Natural killer cell treated with Interleukin-12 subunit alpha and Interleukin-12 subunit beta and Interleukin-15 and Interleukin-18, amount 100 ng/mL, for 72 hours (primary cell): ENCODE measurements around the gene SEMA3C. TPM values are rescaled to one million over a fixed set of nuclear protein-coding genes. Genes with fewer than 3 reads are reported as not detected.

Experiments used
- ATAC-seq, 2 donors: fragments of 150-1000 bp; cut with Tn5 transposase in 1 of 2; sonication (Bioruptor Pico), chemical (Tn5 transposase) in 1 of 2; 2 replicates each; pipeline ENCODE4 v1.10.0; 2021
- DNase-seq: peaks from one replicate; pipeline ENCODE4 v3.0.0; 2022; ENCODE audit warnings: low spot score
- H3K27ac Mint-ChIP-seq, 2 donors: 1 replicate in 1 of 2; 2 replicates in 1 of 2; pipeline ENCODE4 v1.8.0; 2022; ENCODE audit warnings: mixed read lengths in 2 of 2, mild to moderate bottlenecking in 1 of 2, moderate library complexity in 1 of 2
- H3K27me3 Mint-ChIP-seq, 2 donors: 1 replicate in 1 of 2; 2 replicates in 1 of 2; pipeline ENCODE4 v1.8.0; 2022; ENCODE audit warnings: mixed read lengths in 2 of 2
- H3K36me3 Mint-ChIP-seq: one replicate; pipeline ENCODE4 v1.8.0; 2022; ENCODE audit warnings: mixed read lengths
- H3K4me1 Mint-ChIP-seq, 2 donors: 1 replicate in 1 of 2; 2 replicates in 1 of 2; pipeline ENCODE4 v1.8.0; 2022; ENCODE audit warnings: low read depth in 2 of 2, mixed read lengths in 2 of 2, mild to moderate bottlenecking in 1 of 2
- H3K4me3 Mint-ChIP-seq: one replicate; pipeline ENCODE4 v1.8.0; 2022; ENCODE audit warnings: mixed read lengths
- H3K9me3 Mint-ChIP-seq: 2 replicates; pipeline ENCODE4 v1.8.0; 2022; ENCODE audit warnings: mixed read lengths
- total RNA-seq, 2 donors: library from RNA; stranded (reverse); gene quantifications; one replicate each; pipeline ENCODE4 v1.2.3, GENCODE V29; 2022

The SEMA3C gene
- total RNA-seq, 2 donors from 2014 or later = 1.1 TPM; not detected in 1

GRCh38 chr7:80843018-80843677 lies 75.7 kb downstream of the SEMA3C start:
- peaks cover 4% of the 10 kb centered on the region for H3K9me3 Mint-ChIP-seq
- no peaks in the 10 kb centered on the region for H3K36me3 Mint-ChIP-seq
- H3K4me3 Mint-ChIP-seq = no peak overlapping the region
- H3K4me1 Mint-ChIP-seq = peaks cover 0 to 4% of the 10 kb centered on the region in 2 donors
- no peak for ATAC-seq
- no peaks in the 10 kb centered on the region for H3K27me3 Mint-ChIP-seq
- no peak overlapping the region for H3K27ac Mint-ChIP-seq
- no peak for DNase-seq

- H3K27me3 Mint-ChIP-seq = no peaks in the 10 kb centered on the region
- no peak overlapping the region for H3K27ac Mint-ChIP-seq
- peaks cover 0 to 4% of the 10 kb centered on the region in 2 donors for H3K4me1 Mint-ChIP-seq
- no peak for ATAC-seq
- peaks cover 4% of the 10 kb centered on the region for H3K9me3 Mint-ChIP-seq
- H3K36me3 Mint-ChIP-seq = no peaks in the 10 kb centered on the region
- no peak overlapping the region for H3K4me3 Mint-ChIP-seq
- DNase-seq = no peak
Observed at GRCh38 chr7:80842022-80842790, 76.6 kb downstream of the SEMA3C start.

GRCh38 chr7:80841423-80841955 lies 77.4 kb downstream of the SEMA3C start:
- ATAC-seq (no peak), DNase-seq (no peak)
- no peak overlapping the region for H3K4me3 Mint-ChIP-seq
- H3K9me3 Mint-ChIP-seq = peaks cover 4% of the 10 kb centered on the region
- H3K36me3 Mint-ChIP-seq = no peaks in the 10 kb centered on the region
- H3K27ac Mint-ChIP-seq = no peak overlapping the region
- peaks cover 0 to 4% of the 10 kb centered on the region in 2 donors for H3K4me1 Mint-ChIP-seq
- no peaks in the 10 kb centered on the region for H3K27me3 Mint-ChIP-seq

GRCh38 chr7:80840681-80841080 lies 78.2 kb downstream of the SEMA3C start:
- no peak for ATAC-seq
- no peaks in the 10 kb centered on the region for H3K27me3 Mint-ChIP-seq
- H3K36me3 Mint-ChIP-seq = no peaks in the 10 kb centered on the region
- no peak overlapping the region for H3K4me3 Mint-ChIP-seq
- H3K9me3 Mint-ChIP-seq = peaks cover 4% of the 10 kb centered on the region
- DNase-seq = no peak
- H3K27ac Mint-ChIP-seq = no peak overlapping the region
- H3K4me1 Mint-ChIP-seq = peaks cover 0 to 4% of the 10 kb centered on the region in 2 donors

GRCh38 chr7:80839855-80840254 lies 79.0 kb downstream of the SEMA3C start:
- Mint-ChIP-seq H3K9me3 (no peaks in the 10 kb centered on the region), H3K36me3 (no peaks in the 10 kb centered on the region), H3K27me3 (no peaks in the 10 kb centered on the region), H3K4me3 (no peak overlapping the region), H3K27ac (no peak overlapping the region), H3K4me1 (no peaks in the 10 kb centered on the region)
- no peak for ATAC-seq
- DNase-seq = no peak

GRCh38 chr7:80838643-80839042 lies 80.2 kb downstream of the SEMA3C start:
- Mint-ChIP-seq H3K27me3 (no peaks in the 10 kb centered on the region), H3K4me1 (no peaks in the 10 kb centered on the region), H3K27ac (no peak overlapping the region), H3K4me3 (no peak overlapping the region), H3K36me3 (no peaks in the 10 kb centered on the region), H3K9me3 (no peaks in the 10 kb centered on the region)
- no peak for DNase-seq
- no peak for ATAC-seq

GRCh38 chr7:80837345-80837744 lies 81.5 kb downstream of the SEMA3C start:
- H3K4me3 Mint-ChIP-seq = no peak overlapping the region
- H3K9me3 Mint-ChIP-seq = no peaks in the 10 kb centered on the region
- DNase-seq (no peak), ATAC-seq (no peak)
- no peaks in the 10 kb centered on the region for H3K36me3 Mint-ChIP-seq
- H3K4me1 Mint-ChIP-seq = no peaks in the 10 kb centered on the region
- H3K27ac Mint-ChIP-seq = no peak overlapping the region
- H3K27me3 Mint-ChIP-seq = no peaks in the 10 kb centered on the region

- no peaks in the 10 kb centered on the region for H3K4me1 Mint-ChIP-seq
- no peak for ATAC-seq
- DNase-seq = no peak
- H3K27me3 Mint-ChIP-seq = no peaks in the 10 kb centered on the region
- no peaks in the 10 kb centered on the region for H3K9me3 Mint-ChIP-seq
- H3K4me3 Mint-ChIP-seq = no peak overlapping the region
- H3K36me3 Mint-ChIP-seq = no peaks in the 10 kb centered on the region
- no peak overlapping the region for H3K27ac Mint-ChIP-seq
Observed at GRCh38 chr7:80835251-80835650, 83.6 kb downstream of the SEMA3C start.

GRCh38 chr7:80833289-80834268 lies 85.3 kb downstream of the SEMA3C start:
- Mint-ChIP-seq H3K4me1 (peaks cover 0 to 3% of the 10 kb centered on the region in 2 donors), H3K27me3 (no peaks in the 10 kb centered on the region), H3K4me3 (no peak overlapping the region), H3K36me3 (no peaks in the 10 kb centered on the region), H3K9me3 (no peaks in the 10 kb centered on the region), H3K27ac (no peak overlapping the region)
- no peak for ATAC-seq
- DNase-seq = no peak

GRCh38 chr7:80832006-80832405 lies 86.8 kb downstream of the SEMA3C start:
- no peak overlapping the region for H3K4me3 Mint-ChIP-seq

GRCh38 chr7:80830584-80831285 lies 88.1 kb downstream of the SEMA3C start:
- Mint-ChIP-seq H3K27ac (no peak overlapping the region), H3K36me3 (no peaks in the 10 kb centered on the region)
- no peak for ATAC-seq

More at GRCh38 chr7:80832006-80832405, 86.8 kb downstream of the SEMA3C start:
- no peak for ATAC-seq
- Mint-ChIP-seq H3K9me3 (no peaks in the 10 kb centered on the region), H3K36me3 (no peaks in the 10 kb centered on the region), H3K27me3 (no peaks in the 10 kb centered on the region), H3K4me1 (peaks cover 0 to 3% of the 10 kb centered on the region in 2 donors), H3K27ac (no peak overlapping the region)
- no peak for DNase-seq

GRCh38 chr7:80830010-80830409 lies 88.8 kb downstream of the SEMA3C start:
- Mint-ChIP-seq H3K4me1 (peaks cover 0 to 3% of the 10 kb centered on the region in 2 donors), H3K27me3 (no peaks in the 10 kb centered on the region), H3K9me3 (no peaks in the 10 kb centered on the region), H3K27ac (no peak overlapping the region), H3K4me3 (no peak overlapping the region), H3K36me3 (no peaks in the 10 kb centered on the region)
- DNase-seq (no peak), ATAC-seq (no peak)

More at GRCh38 chr7:80830584-80831285, 88.1 kb downstream of the SEMA3C start:
- Mint-ChIP-seq H3K4me1 (peaks cover 0 to 3% of the 10 kb centered on the region in 2 donors), H3K4me3 (no peak overlapping the region), H3K27me3 (no peaks in the 10 kb centered on the region), H3K9me3 (no peaks in the 10 kb centered on the region)
- DNase-seq = no peak

GRCh38 chr7:80829527-80829926 lies 89.3 kb downstream of the SEMA3C start:
- H3K4me3 Mint-ChIP-seq = no peak overlapping the region
- no peak overlapping the region for H3K27ac Mint-ChIP-seq
- no peak for ATAC-seq
- peaks cover 0 to 3% of the 10 kb centered on the region in 2 donors for H3K4me1 Mint-ChIP-seq
- no peaks in the 10 kb centered on the region for H3K9me3 Mint-ChIP-seq
- H3K27me3 Mint-ChIP-seq = no peaks in the 10 kb centered on the region
- H3K36me3 Mint-ChIP-seq = no peaks in the 10 kb centered on the region
- DNase-seq = no peak
